ENCODE results near the gene KSR1. TPM values are rescaled to one million over a fixed set of nuclear protein-coding genes. Genes with fewer than 3 reads are reported as not detected.

KSR1 gene
- total RNA-seq, 2 experiments from 2014 or later, result 57.0 to 60.2 TPM

DNA sequence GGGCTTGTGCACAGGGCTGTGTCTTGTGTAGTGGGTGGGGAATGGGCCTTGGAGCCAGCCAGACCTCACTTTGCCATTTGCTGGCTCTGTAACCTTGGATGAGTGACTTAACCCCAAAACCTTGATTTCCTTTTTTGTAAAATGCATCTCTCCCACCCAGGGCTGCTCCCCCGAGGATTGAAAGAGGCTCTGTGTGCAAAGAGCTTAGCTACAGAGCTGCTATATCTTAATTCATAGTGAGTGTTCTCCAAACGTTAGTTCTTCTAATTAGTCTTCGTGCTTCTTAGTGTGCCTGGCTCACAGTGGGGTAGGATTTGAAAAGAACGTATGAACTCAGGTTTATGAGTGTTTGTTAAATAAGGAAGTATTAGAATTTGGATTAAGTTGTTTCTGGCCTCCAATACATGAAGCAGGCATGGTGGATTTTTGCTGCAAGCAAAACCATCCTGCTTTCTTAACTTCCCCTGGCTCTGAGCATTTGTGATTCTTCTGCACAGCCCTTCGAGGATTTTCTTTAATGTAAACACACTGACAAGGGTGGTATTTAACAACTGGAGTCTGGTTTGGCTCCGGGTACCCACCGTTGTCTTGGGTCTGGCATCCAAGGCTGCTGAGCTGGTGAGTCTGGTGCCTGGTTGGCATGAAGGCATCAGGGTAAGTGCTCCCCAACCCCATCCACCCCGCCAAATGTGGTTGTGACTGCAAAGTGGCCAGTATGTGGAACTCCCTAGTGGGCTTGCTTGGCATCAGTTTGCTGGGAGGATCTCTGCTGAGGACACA lies 29.7 kb downstream of the KSR1 start:
- H3K27me3 Mint-ChIP-seq, result no peaks in the 10 kb centered on the region
- ATAC-seq (ENCODE audit: low read depth), result no peak
- peaks cover 48% of the 10 kb centered on the region for H3K4me1 Mint-ChIP-seq
- peaks cover 22% of the 10 kb centered on the region for H3K36me3 Mint-ChIP-seq
- no peak for DNase-seq
- POLR2A ChIA-PET, result no interaction called here
- no peak overlapping the region for H3K4me3 Mint-ChIP-seq
- H3K9me3 Mint-ChIP-seq, result no peaks in the 10 kb centered on the region
- H3K27ac Mint-ChIP-seq, result no peak overlapping the region

GRCh38 chr17:27486741-27487140 lies 30.5 kb downstream of the KSR1 start:
- ATAC-seq (ENCODE audit: low read depth), result no peak
- Mint-ChIP-seq H3K36me3 (peaks cover 22% of the 10 kb centered on the region), H3K4me3 (no peak overlapping the region), H3K4me1 (peaks cover 43% of the 10 kb centered on the region), H3K27me3 (no peaks in the 10 kb centered on the region), H3K27ac (no peak overlapping the region), H3K9me3 (no peaks in the 10 kb centered on the region)
- no peak for DNase-seq
- POLR2A ChIA-PET, result no interaction called here

DNA sequence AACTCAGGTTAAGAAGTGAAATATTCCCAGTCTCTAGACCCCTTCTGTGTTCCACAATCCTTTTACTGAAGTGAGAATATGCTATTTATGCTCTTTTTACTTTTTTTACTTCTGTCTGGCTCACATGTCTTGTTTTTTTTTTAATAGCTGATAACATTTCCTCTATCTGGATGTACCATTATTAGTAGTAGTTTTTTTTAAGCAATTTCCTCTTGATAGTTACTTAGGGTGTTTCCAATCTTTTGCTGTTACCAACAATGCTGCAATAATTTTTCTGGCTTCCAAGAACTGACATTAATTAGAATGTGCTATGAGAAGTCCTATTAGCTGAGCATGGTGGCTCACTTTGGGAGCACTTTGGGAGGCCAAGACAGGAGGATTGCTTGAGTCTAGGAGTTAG lies 32.0 kb downstream of the KSR1 start:
- Mint-ChIP-seq H3K27me3 (no peaks in the 10 kb centered on the region), H3K36me3 (peaks cover 27% of the 10 kb centered on the region), H3K27ac (peak overlapping the region; percentile 25), H3K9me3 (no peaks in the 10 kb centered on the region), H3K4me3 (no peak overlapping the region), H3K4me1 (peaks cover 39% of the 10 kb centered on the region)
- POLR2A ChIA-PET, result no interaction called here
- DNase-seq (no peak), ATAC-seq (ENCODE audit: low read depth) (no peak)

DNA sequence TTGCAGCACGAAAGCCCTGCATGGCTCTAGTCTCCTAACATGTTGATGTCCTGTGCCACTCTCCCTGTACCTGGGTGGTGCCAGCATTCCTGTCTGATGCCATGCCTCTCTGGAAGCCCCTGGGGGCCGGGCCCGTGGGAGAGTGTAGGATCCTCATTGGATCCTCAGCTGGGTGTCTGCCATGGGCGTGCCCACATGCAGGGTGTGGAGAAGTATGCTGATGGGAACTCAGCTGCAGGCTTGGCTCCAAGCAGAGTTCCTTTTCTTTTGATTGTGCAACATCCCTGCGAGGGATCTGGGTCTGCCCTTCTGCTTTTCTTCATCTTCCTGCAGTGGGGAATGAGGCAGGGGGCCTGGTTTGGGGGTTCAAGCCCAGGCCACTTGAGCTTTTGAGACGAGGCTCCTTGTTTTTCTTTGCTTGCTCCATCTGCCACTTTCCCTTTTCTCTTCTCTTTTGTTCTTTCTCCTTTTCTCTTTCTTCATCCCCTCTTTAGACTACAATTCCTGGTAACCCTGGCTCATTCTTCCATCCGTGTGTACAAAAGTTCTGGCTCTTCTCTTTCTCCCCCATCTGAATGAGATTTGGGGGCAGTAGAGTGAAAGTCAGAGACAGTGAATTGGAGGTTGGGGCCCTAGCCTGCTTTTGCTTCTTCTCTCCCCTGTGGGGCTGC lies 32.9 kb downstream of the KSR1 start:
- peak overlapping the region; percentile 47 for H3K27ac Mint-ChIP-seq
- no peak overlapping the region for H3K4me3 Mint-ChIP-seq
- POLR2A ChIA-PET, result no interaction called here
- H3K4me1 Mint-ChIP-seq, result peaks cover 37% of the 10 kb centered on the region
- H3K9me3 Mint-ChIP-seq, result no peaks in the 10 kb centered on the region
- DNase-seq, result no peak
- no peak for ATAC-seq (ENCODE audit: low read depth)
- no peaks in the 10 kb centered on the region for H3K27me3 Mint-ChIP-seq
- H3K36me3 Mint-ChIP-seq, result peaks cover 22% of the 10 kb centered on the region

GRCh38 chr17:27490391-27490790 lies 34.1 kb downstream of the KSR1 start:
- Mint-ChIP-seq H3K36me3 (peaks cover 22% of the 10 kb centered on the region), H3K4me3 (no peak overlapping the region), H3K9me3 (no peaks in the 10 kb centered on the region), H3K27ac (no peak overlapping the region), H3K27me3 (no peaks in the 10 kb centered on the region), H3K4me1 (peaks cover 34% of the 10 kb centered on the region)
- no peak for DNase-seq
- ATAC-seq (ENCODE audit: low read depth), result no peak
- POLR2A ChIA-PET, result no interaction called here

- Mint-ChIP-seq H3K4me3 (no peak overlapping the region), H3K9me3 (no peaks in the 10 kb centered on the region), H3K36me3 (peaks cover 21% of the 10 kb centered on the region), H3K27ac (peak overlapping the region; percentile 58), H3K4me1 (peaks cover 27% of the 10 kb centered on the region), H3K27me3 (no peaks in the 10 kb centered on the region)
- no peak for DNase-seq
- no peak for ATAC-seq (ENCODE audit: low read depth)
- POLR2A ChIA-PET, result no interaction called here
These were observed 35.5 kb downstream of the KSR1 start for GRCh38 chr17:27491713-27492190.

GRCh38 chr17:27492470-27492869 lies 36.2 kb downstream of the KSR1 start:
- DNase-seq, result no peak
- H3K27me3 Mint-ChIP-seq, result no peaks in the 10 kb centered on the region
- no peak overlapping the region for H3K4me3 Mint-ChIP-seq
- POLR2A ChIA-PET, result no interaction called here
- H3K9me3 Mint-ChIP-seq, result no peaks in the 10 kb centered on the region
- ATAC-seq (ENCODE audit: low read depth), result no peak
- H3K4me1 Mint-ChIP-seq, result peaks cover 27% of the 10 kb centered on the region
- H3K36me3 Mint-ChIP-seq, result peaks cover 22% of the 10 kb centered on the region
- H3K27ac Mint-ChIP-seq, result no peak overlapping the region

GRCh38 chr17:27493088-27493487 lies 36.8 kb downstream of the KSR1 start:
- POLR2A ChIA-PET, result no interaction called here
- H3K4me1 Mint-ChIP-seq, result peaks cover 25% of the 10 kb centered on the region
- H3K27me3 Mint-ChIP-seq, result no peaks in the 10 kb centered on the region
- DNase-seq, result no peak
- no peak overlapping the region for H3K27ac Mint-ChIP-seq
- no peak overlapping the region for H3K4me3 Mint-ChIP-seq
- peaks cover 24% of the 10 kb centered on the region for H3K36me3 Mint-ChIP-seq
- no peak for ATAC-seq (ENCODE audit: low read depth)
- H3K9me3 Mint-ChIP-seq, result no peaks in the 10 kb centered on the region

GRCh38 chr17:27494192-27495091 lies 38.2 kb downstream of the KSR1 start:
- POLR2A ChIA-PET, result no interaction called here
- Mint-ChIP-seq H3K27ac (no peak overlapping the region), H3K9me3 (no peaks in the 10 kb centered on the region), H3K27me3 (no peaks in the 10 kb centered on the region), H3K4me1 (peaks cover 19% of the 10 kb centered on the region), H3K36me3 (peaks cover 27% of the 10 kb centered on the region), H3K4me3 (no peak overlapping the region)
- ATAC-seq (ENCODE audit: low read depth) (no peak), DNase-seq (no peak)

GRCh38 chr17:27495460-27495859 lies 39.2 kb downstream of the KSR1 start:
- H3K4me1 Mint-ChIP-seq, result peaks cover 18% of the 10 kb centered on the region
- H3K27me3 Mint-ChIP-seq, result no peaks in the 10 kb centered on the region
- no peak for DNase-seq
- POLR2A ChIA-PET, result no interaction called here
- H3K36me3 Mint-ChIP-seq, result peaks cover 35% of the 10 kb centered on the region
- ATAC-seq (ENCODE audit: low read depth), result no peak
- H3K9me3 Mint-ChIP-seq, result peaks cover 2% of the 10 kb centered on the region
- H3K27ac Mint-ChIP-seq, result no peak overlapping the region
- H3K4me3 Mint-ChIP-seq, result no peak overlapping the region

GRCh38 chr17:27496005-27496404 lies 39.8 kb downstream of the KSR1 start:
- Mint-ChIP-seq H3K36me3 (peaks cover 40% of the 10 kb centered on the region), H3K4me1 (peaks cover 13% of the 10 kb centered on the region), H3K4me3 (no peak overlapping the region), H3K9me3 (peaks cover 2% of the 10 kb centered on the region), H3K27me3 (no peaks in the 10 kb centered on the region), H3K27ac (no peak overlapping the region)
- POLR2A ChIA-PET, result no interaction called here
- no peak for ATAC-seq (ENCODE audit: low read depth)
- no peak for DNase-seq

DNA sequence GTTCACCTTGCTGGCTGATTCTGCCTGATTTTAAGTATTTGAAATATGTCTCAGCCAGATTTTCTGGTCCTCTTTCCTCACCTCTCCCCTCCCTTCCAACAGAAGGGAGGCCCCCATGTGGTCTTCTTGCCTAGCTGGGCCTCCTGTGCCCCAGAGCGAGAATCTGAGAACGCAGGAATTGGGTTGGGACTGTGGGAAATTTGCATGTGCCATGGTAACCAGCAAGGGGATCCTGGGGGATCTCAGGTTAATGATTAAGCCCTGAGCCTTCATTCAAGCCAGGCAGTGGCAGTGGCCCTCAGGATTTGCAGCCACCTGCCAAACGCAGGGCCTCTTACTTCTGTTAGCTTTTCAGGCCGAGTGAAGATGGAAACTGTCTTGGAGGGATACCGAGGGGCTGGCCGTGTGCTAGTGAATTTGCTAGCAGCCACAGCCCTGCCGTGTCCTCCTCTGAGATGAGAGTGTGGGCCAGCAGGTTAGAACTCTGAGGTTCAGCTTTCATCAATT lies 40.2 kb downstream of the KSR1 start:
- peaks cover 2% of the 10 kb centered on the region for H3K9me3 Mint-ChIP-seq
- POLR2A ChIA-PET, result no interaction called here
- no peak for ATAC-seq (ENCODE audit: low read depth)

DNA sequence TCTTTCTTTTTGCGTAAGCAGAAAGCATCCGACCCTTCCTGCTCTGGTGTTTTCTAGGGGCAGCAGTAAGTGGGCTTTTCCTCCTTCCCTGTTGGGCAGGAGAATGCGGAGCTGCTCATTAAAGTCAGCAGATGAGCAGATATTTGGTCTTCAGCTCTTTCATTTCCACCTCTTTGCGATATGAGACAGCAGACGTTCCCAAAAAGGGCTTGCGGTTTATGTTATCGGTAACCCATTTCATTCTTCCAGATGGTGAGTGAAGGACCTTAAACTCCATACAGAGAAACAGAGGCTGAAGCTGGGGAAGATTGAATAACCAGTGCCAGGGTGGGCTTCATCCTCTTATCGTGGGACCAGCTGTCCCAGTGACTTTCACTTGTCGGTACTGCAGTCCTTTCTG lies 40.7 kb downstream of the KSR1 start:
- Mint-ChIP-seq H3K27me3 (no peaks in the 10 kb centered on the region), H3K36me3 (peaks cover 45% of the 10 kb centered on the region), H3K4me3 (no peak overlapping the region), H3K27ac (no peak overlapping the region), H3K4me1 (peaks cover 9% of the 10 kb centered on the region), H3K9me3 (peaks cover 2% of the 10 kb centered on the region)
- no peak for ATAC-seq (ENCODE audit: low read depth)
- no peak for DNase-seq
- POLR2A ChIA-PET, result no interaction called here

More for the DNA sequence above, 40.2 kb downstream of the KSR1 start:
- Mint-ChIP-seq H3K36me3 (peaks cover 40% of the 10 kb centered on the region), H3K27ac (no peak overlapping the region), H3K4me1 (peaks cover 12% of the 10 kb centered on the region), H3K27me3 (no peaks in the 10 kb centered on the region), H3K4me3 (no peak overlapping the region)
- DNase-seq, result no peak

Measured in activated naive CD8-positive, alpha-beta T cell treated with anti-CD3 and anti-CD28 coated beads, Interleukin-2, amount 10 ng/mL, durations not matched to agents 7 days and 5 days (primary cell).